PC-3 (cell line): Measurements from ENCODE around the gene TMEM273. TPM values are rescaled to one million over a fixed set of nuclear protein-coding genes. Genes with fewer than 3 reads are reported as not detected.
A peak's percentile ranks its signal among the peaks of the same experiment; 100 is the strongest.

Experiments
- ATAC-seq: fragments of 200-7000 bp; cut with Tn5 transposase; 2 replicates; pipeline ENCODE4 v1.9.1; 2020; ENCODE audit warnings: mild to moderate bottlenecking, moderate library complexity
- BruUV-seq: library from RNA; stranded (reverse); fragments of 400-500 nt; replicated peaks from 2 replicates; lab custom pipeline; 2021; lab: Mats Ljungman, UMichigan
- CTCF ChIA-PET: fragments of 300-600 bp; sonication (Branson Sonifier 250); formaldehyde crosslinking; loops from one replicate; lab custom pipeline; 2022; ENCODE audit warnings: antibody characterized with exemption; lab: Charles Lee
- POLR2A ChIA-PET: fragments of 300-600 bp; sonication (Branson Sonifier 250); formaldehyde crosslinking; loops from one replicate; lab custom pipeline; 2022; ENCODE audit warnings: antibody characterized with exemption; ENCODE audit not compliant: unreplicated experiment; lab: Charles Lee
- DNase-seq: peaks from one replicate; pipeline ENCODE4 v3.0.0-alpha.2; 2015
- H2AFZ ChIP-seq: fragments of 300-600 bp; sonication (generic); 2 replicates; pipeline ENCODE4 v1.6.0; 2016; ENCODE audit warnings: antibody characterized with exemption, low read length
- H3F3A ChIP-seq: fragments of 300-600 bp; sonication (generic); one replicate; pipeline ENCODE4 v1.6.0; 2017; ENCODE audit warnings: antibody characterized with exemption, low read length, control low read depth, mild to moderate bottlenecking; ENCODE audit not compliant: unreplicated experiment
- H3K27ac ChIP-seq: fragments of 300-600 bp; sonication (generic); 2 replicates; pipeline ENCODE4 v1.5.1; 2016; ENCODE audit warnings: mild to moderate bottlenecking, low read length
- H3K27me3 ChIP-seq: fragments of 300-600 bp; sonication (generic); 2 replicates; pipeline ENCODE4 v1.6.1; 2016; ENCODE audit warnings: low read length, mixed read lengths
- H3K36me3 ChIP-seq: fragments of 300-600 bp; sonication (generic); 2 replicates; pipeline ENCODE4 v1.6.1; 2016; ENCODE audit warnings: low read depth, mixed run types, low read length, mixed read lengths
- H3K4me1 ChIP-seq: fragments of 300-600 bp; sonication (generic); 2 replicates; pipeline ENCODE4 v1.5.1; 2016; ENCODE audit warnings: low read length; ENCODE audit not compliant: insufficient read depth
- H3K4me2 ChIP-seq: fragments of 300-600 bp; sonication (generic); 2 replicates; pipeline ENCODE4 v1.6.0; 2016; ENCODE audit warnings: low read length
- H3K4me3 ChIP-seq: fragments of 300-600 bp; sonication (generic); 2 replicates; pipeline ENCODE4 v1.5.1; 2016; ENCODE audit warnings: mild to moderate bottlenecking, low read length, mixed read lengths
- H3K79me2 ChIP-seq: fragments of 300-600 bp; sonication (generic); 2 replicates; pipeline ENCODE4 v1.6.1; 2017; ENCODE audit warnings: low read length, mixed read lengths
- H3K9ac ChIP-seq: fragments of 300-600 bp; sonication (generic); 2 replicates; pipeline ENCODE4 v1.6.0; 2016; ENCODE audit warnings: mild to moderate bottlenecking, low read length
- H3K9me2 ChIP-seq: fragments of 300-600 bp; sonication (generic); replicated peaks from 2 replicates; pipeline ENCODE4 v1.6.1; 2016; ENCODE audit warnings: mixed run types, low read length, mixed read lengths
- H3K9me3 ChIP-seq: fragments of 300-600 bp; sonication (generic); 2 replicates; pipeline ENCODE4 v1.6.1; 2016; ENCODE audit warnings: low read length, mixed read lengths
- H4K20me1 ChIP-seq: fragments of 300-600 bp; sonication (generic); 2 replicates; pipeline ENCODE4 v1.6.1; 2016; ENCODE audit warnings: low read length, mixed read lengths
- CTCF ChIP-seq: fragments of 300-600 bp; sonication (generic); conservative IDR thresholded peaks from 2 replicates; pipeline ENCODE4 v1.5.1; 2017; ENCODE audit warnings: antibody characterized with exemption, low read depth, mild to moderate bottlenecking, low read length
- EZH2 ChIP-seq: fragments of 300-600 bp; sonication (generic); IDR thresholded peaks from one replicate; pipeline ENCODE4 v1.6.1; 2017; ENCODE audit warnings: antibody characterized with exemption, mild to moderate bottlenecking, low read length; ENCODE audit not compliant: unreplicated experiment
- EZH2phosphoT487 ChIP-seq: fragments of 300-600 bp; sonication (generic); IDR thresholded peaks from 2 replicates; pipeline ENCODE4 v1.6.1; 2018; ENCODE audit warnings: mild to moderate bottlenecking, antibody characterized with exemption, low read length, borderline replicate concordance
- intact Hi-C: fragments of 100-400 bp; cut with micrococcal nuclease; formaldehyde crosslinking; loops from 2 replicates; pipeline ENCODE4 v1.9.0; 2023
- total RNA-seq: library from RNA; depleted of rRNA; stranded (reverse); fragments of >200 nt; gene quantifications from 2 replicates; pipeline ENCODE4 v1.2.3, GENCODE V29; 2014

TMEM273 gene
- total RNA-seq, 1 experiment from 2014 or later, result not detected

GRCh38 chr10:49164559-49165188, 23.5 kb downstream of the TMEM273 start:
- Histone ChIP-seq H3K4me3 (no peak overlapping the region), H3K4me2 (no peak overlapping the region), H3K79me2 (no peaks in the 10 kb centered on the region), H2AFZ (no peak overlapping the region), H3K27ac (no peak overlapping the region), H3K9me3 (no peaks in the 10 kb centered on the region), H3K36me3 (no peaks in the 10 kb centered on the region), H3K9ac (no peak overlapping the region), H4K20me1 (no peaks in the 10 kb centered on the region), H3F3A (no peaks in the 10 kb centered on the region), H3K4me1 (peaks cover 12% of the 10 kb centered on the region; the same call in 1 of the 2 replicates), H3K9me2 (no peaks in the 10 kb centered on the region), H3K27me3 (peaks cover 8% of the 10 kb centered on the region; the same call in 1 of the 2 replicates)
- peak; percentile 50; the same call in 1 of the 2 replicates for ATAC-seq
- intact Hi-C loops, result loop anchor here (1.0 to 10.0 kb wide), 2 partner anchors 180 to 506 kb away; no protein-coding TSS in a partner anchor
- BruUV-seq, result no TSS peak
- CTCF ChIA-PET, result interaction anchor here (0.6 to 1.0 kb wide), 3 partner anchors 15 to 506 kb away, joined by 3 to 6 read pairs (median 5); no protein-coding TSS in a partner anchor
- no peak for TF ChIP-seq EZH2phosphoT487
- TF ChIP-seq EZH2, result no peak
- TF ChIP-seq CTCF, result peak; percentile 89
- POLR2A ChIA-PET, result interaction anchor here (0.5 kb wide), 1 partner anchor 133 kb away, joined by 3 read pairs; no protein-coding TSS in a partner anchor
- peak; percentile 60 for DNase-seq

GRCh38 chr10:49163741-49164140, 24.4 kb downstream of the TMEM273 start:
- peaks cover 12% of the 10 kb centered on the region; the same call in 1 of the 2 replicates for H3K4me1 ChIP-seq
- no peak overlapping the region for H3K4me3 ChIP-seq
- no peaks in the 10 kb centered on the region for H3K36me3 ChIP-seq
- CTCF ChIA-PET, result no interaction called here
- no peak for DNase-seq
- no peak overlapping the region for H3K9ac ChIP-seq
- intact Hi-C loops, result loop anchor here (1.0 to 10.0 kb wide), 2 partner anchors 179 to 505 kb away; no protein-coding TSS in a partner anchor
- TF ChIP-seq EZH2phosphoT487 (no peak), EZH2 (no peak)
- POLR2A ChIA-PET, result no interaction called here
- no peaks in the 10 kb centered on the region for H3K79me2 ChIP-seq
- no peak overlapping the region for H3K4me2 ChIP-seq
- ATAC-seq, result no peak
- H2AFZ ChIP-seq, result no peak overlapping the region
- H3K27ac ChIP-seq, result no peak overlapping the region
- no TSS peak for BruUV-seq
- H3F3A ChIP-seq, result no peaks in the 10 kb centered on the region
- H3K9me2 ChIP-seq, result no peaks in the 10 kb centered on the region
- no peaks in the 10 kb centered on the region for H4K20me1 ChIP-seq
- peaks cover 13% of the 10 kb centered on the region; the same call in 1 of the 2 replicates for H3K27me3 ChIP-seq
- no peaks in the 10 kb centered on the region for H3K9me3 ChIP-seq

GRCh38 chr10:49162761-49163310, 25.4 kb downstream of the TMEM273 start:
- Histone ChIP-seq H3K4me2 (no peak overlapping the region), H4K20me1 (no peaks in the 10 kb centered on the region), H3K27ac (no peak overlapping the region), H3K9ac (no peak overlapping the region), H2AFZ (no peak overlapping the region), H3K36me3 (no peaks in the 10 kb centered on the region), H3K4me3 (no peak overlapping the region), H3F3A (no peaks in the 10 kb centered on the region), H3K79me2 (no peaks in the 10 kb centered on the region), H3K9me2 (no peaks in the 10 kb centered on the region), H3K4me1 (peaks cover 12% of the 10 kb centered on the region; the same call in 1 of the 2 replicates), H3K27me3 (peaks cover 20% of the 10 kb centered on the region), H3K9me3 (no peaks in the 10 kb centered on the region)
- TF ChIP-seq EZH2phosphoT487 (no peak), CTCF (no peak), EZH2 (no peak)
- ATAC-seq (no peak), DNase-seq (no peak)
- BruUV-seq, result no TSS peak
- intact Hi-C loops, result loop anchor here (10.0 kb wide), 1 partner anchor 178 kb away; no protein-coding TSS in a partner anchor
- POLR2A ChIA-PET, result no interaction called here
- CTCF ChIA-PET, result no interaction called here
